ENCODE results near the gene SF3A2. TPM values are rescaled to one million over a fixed set of nuclear protein-coding genes. Genes with fewer than 3 reads are reported as not detected.
A peak's percentile ranks its signal among the peaks of the same experiment; 100 is the strongest.

SF3A2 gene
- total and polyA plus RNA-seq, 12 donors = 3.9 to 110 (median 28.2) TPM

- 85 to 89% (median 85%) methylated on average over 13 to 19 of the region's 19 CpGs; no CpG with 5 or more reads in 1 of the 4 donors for WGBS, 4 donors
- H3K27ac ChIP-seq = peak overlapping the region in 1 of 5 donors; percentile 33
- DNase-seq = no peak
- no peaks in the 10 kb centered on the region for H3K27me3 ChIP-seq
- TF ChIP-seq POLR2A (IDR thresholded peaks at IDR 0.05) = no peak
- TF ChIP-seq CTCF (IDR thresholded peaks at IDR 0.05) = no peak
- intact Hi-C loops (cut with DNase I) = no loop called here
- H3K9me3 ChIP-seq (replicated peaks in 1 of 3) = no peaks in the 10 kb centered on the region
- H3K4me1 ChIP-seq (replicated peaks in 1 of 2) = peaks cover 4 to 12% of the 10 kb centered on the region in 2 donors
- peaks cover 0 to 58% of the 10 kb centered on the region in 2 donors for H3K36me3 ChIP-seq (replicated peaks in 1 of 2)
- no peak overlapping the region for H3K4me3 ChIP-seq
Observed at GRCh38 chr19:2188708-2189385, 47.8 kb upstream of the SF3A2 start.

- H3K36me3 ChIP-seq (replicated peaks in 1 of 2) = peaks cover 0 to 69% of the 10 kb centered on the region in 2 donors
- DNase-seq = no peak
- peaks cover 4 to 12% of the 10 kb centered on the region in 2 donors for H3K4me1 ChIP-seq (replicated peaks in 1 of 2)
- no peak for TF ChIP-seq POLR2A (IDR thresholded peaks at IDR 0.05)
- TF ChIP-seq CTCF (IDR thresholded peaks at IDR 0.05) = no peak
- intact Hi-C loops (cut with DNase I) = no loop called here
- H3K27ac ChIP-seq = no peak overlapping the region
- no peaks in the 10 kb centered on the region for H3K9me3 ChIP-seq (replicated peaks in 1 of 3)
- 87 to 96% (median 90%) methylated on average over 6 to 16 of the region's 16 CpGs for WGBS, 4 donors
- no peak overlapping the region for H3K4me3 ChIP-seq
- H3K27me3 ChIP-seq = no peaks in the 10 kb centered on the region
Observed at GRCh38 chr19:2189880-2190279, 46.7 kb upstream of the SF3A2 start.

- Histone ChIP-seq H3K4me1 (replicated peaks in 1 of 2) (peaks cover 4 to 12% of the 10 kb centered on the region in 2 donors), H3K27me3 (no peaks in the 10 kb centered on the region), H3K9me3 (replicated peaks in 1 of 3) (no peaks in the 10 kb centered on the region), H3K4me3 (no peak overlapping the region), H3K27ac (no peak overlapping the region), H3K36me3 (replicated peaks in 1 of 2) (peaks cover 0 to 77% of the 10 kb centered on the region in 2 donors)
- intact Hi-C loops (cut with DNase I) = no loop called here
- no peak for TF ChIP-seq CTCF (IDR thresholded peaks at IDR 0.05)
- no peak for TF ChIP-seq POLR2A (IDR thresholded peaks at IDR 0.05)
- DNase-seq = no peak
- 87 to 95% (median 92%) methylated on average over 18 to 37 of the region's 37 CpGs for WGBS, 4 donors
Observed at GRCh38 chr19:2190848-2191455, 45.7 kb upstream of the SF3A2 start.

- Histone ChIP-seq H3K9me3 (replicated peaks in 1 of 3) (no peaks in the 10 kb centered on the region), H3K36me3 (replicated peaks in 1 of 2) (peaks cover 0 to 75% of the 10 kb centered on the region in 2 donors), H3K4me3 (no peak overlapping the region), H3K27me3 (no peaks in the 10 kb centered on the region), H3K4me1 (replicated peaks in 1 of 2) (peaks cover 2 to 8% of the 10 kb centered on the region in 2 donors), H3K27ac (no peak overlapping the region)
- TF ChIP-seq POLR2A (IDR thresholded peaks at IDR 0.05) (no peak), CTCF (IDR thresholded peaks at IDR 0.05) (no peak)
- 69 to 93% (median 89%) methylated on average over 4 to 32 of the region's 32 CpGs for WGBS, 4 donors
- intact Hi-C loops (cut with DNase I) = no loop called here
- no peak for DNase-seq
Observed at GRCh38 chr19:2191456-2192310, 44.9 kb upstream of the SF3A2 start.
